ENCODE results near the gene ETFB. TPM values are rescaled to one million over a fixed set of nuclear protein-coding genes. Genes with fewer than 3 reads are reported as not detected.

The ETFB gene
- total RNA-seq, 1 donor from 2014 or later, result 114 TPM

- Histone ChIP-seq H3K27me3 (no peaks in the 10 kb centered on the region), H3K36me3 (no peaks in the 10 kb centered on the region), H3K9me3 (no peaks in the 10 kb centered on the region), H3K4me3 (no peak overlapping the region), H3K4me1 (peaks cover 6% of the 10 kb centered on the region), H3K27ac (no peak overlapping the region)
- no peak for DNase-seq (ENCODE audit: extremely low spot score in 2 of 2)
- TF ChIP-seq POLR2A (IDR thresholded peaks at IDR 0.05) (no peak), POLR2AphosphoS5 (IDR thresholded peaks at IDR 0.05; ENCODE audit: insufficient read depth in 1 of 2, low read depth in 1 of 2) (no peak), CTCF (IDR thresholded peaks at IDR 0.05) (no peak)
- intact Hi-C loops (cut with DNase I), result no loop called here
Measured at GRCh38 chr19:51326216-51327065, 39.7 kb downstream of the ETFB start.

GRCh38 chr19:51325161-51325976 is 40.8 kb downstream of the ETFB start:
- Histone ChIP-seq H3K9me3 (no peaks in the 10 kb centered on the region), H3K4me1 (peaks cover 6% of the 10 kb centered on the region), H3K4me3 (no peak overlapping the region), H3K36me3 (no peaks in the 10 kb centered on the region), H3K27me3 (no peaks in the 10 kb centered on the region), H3K27ac (no peak overlapping the region)
- no peak for DNase-seq (ENCODE audit: extremely low spot score in 2 of 2)
- intact Hi-C loops (cut with DNase I), result no loop called here
- TF ChIP-seq POLR2A (IDR thresholded peaks at IDR 0.05), result no peak
- no peak for TF ChIP-seq POLR2AphosphoS5 (IDR thresholded peaks at IDR 0.05; ENCODE audit: insufficient read depth in 1 of 2, low read depth in 1 of 2)
- no peak for TF ChIP-seq CTCF (IDR thresholded peaks at IDR 0.05)

GRCh38 chr19:51324167-51324481 is 42.1 kb downstream of the ETFB start:
- H3K4me3 ChIP-seq, result no peak overlapping the region

GRCh38 chr19:51323481-51324166 is 42.6 kb downstream of the ETFB start:
- intact Hi-C loops (cut with DNase I), result no loop called here
- Histone ChIP-seq H3K27ac (no peak overlapping the region), H3K36me3 (no peaks in the 10 kb centered on the region), H3K27me3 (no peaks in the 10 kb centered on the region), H3K4me3 (no peak overlapping the region), H3K4me1 (peaks cover 6% of the 10 kb centered on the region), H3K9me3 (no peaks in the 10 kb centered on the region)
- no peak for DNase-seq (ENCODE audit: extremely low spot score in 2 of 2)
- no peak for TF ChIP-seq CTCF (IDR thresholded peaks at IDR 0.05)

More at GRCh38 chr19:51324167-51324481, 42.1 kb downstream of the ETFB start:
- Histone ChIP-seq H3K4me1 (peaks cover 6% of the 10 kb centered on the region), H3K27me3 (no peaks in the 10 kb centered on the region), H3K27ac (no peak overlapping the region), H3K9me3 (no peaks in the 10 kb centered on the region), H3K36me3 (no peaks in the 10 kb centered on the region)
- DNase-seq (ENCODE audit: extremely low spot score in 2 of 2), result no peak
- TF ChIP-seq POLR2AphosphoS5 (IDR thresholded peaks at IDR 0.05; ENCODE audit: insufficient read depth in 1 of 2, low read depth in 1 of 2), result no peak
- TF ChIP-seq CTCF (IDR thresholded peaks at IDR 0.05), result no peak
- no peak for TF ChIP-seq POLR2A (IDR thresholded peaks at IDR 0.05)
- intact Hi-C loops (cut with DNase I), result no loop called here

All from vagina (tissue), 2 donors.